WTC11 (cell line): ENCODE data around the gene DNAJC21. TPM values are rescaled to one million over a fixed set of nuclear protein-coding genes. Genes with fewer than 3 reads are reported as not detected.
A peak's percentile ranks its signal among the peaks of the same experiment; 100 is the strongest.

Experiments
- ATAC-seq: fragments of 200-7000 bp; cut with Tn5 transposase; 2 replicates; pipeline ENCODE4 v1.10.0; 2021; ENCODE audit warnings: mild to moderate bottlenecking, moderate library complexity
- CTCF ChIA-PET: fragments of 300-600 bp; sonication (Branson Sonifier 250); formaldehyde crosslinking; loops from one replicate; lab custom pipeline; 2021; ENCODE audit warnings: antibody characterized with exemption; lab: Charles Lee
- POLR2A ChIA-PET: fragments of 350-600 bp; sonication (Branson Sonifier 250); formaldehyde crosslinking; loops from one replicate; lab custom pipeline; 2021; ENCODE audit warnings: antibody characterized with exemption; lab: Charles Lee
- DNase-seq: peaks from one replicate; pipeline ENCODE4 v3.0.0; 2021; ENCODE audit warnings: low spot score
- H3K27ac Mint-ChIP-seq: 2 replicates; pipeline ENCODE4 v1.8.0; 2021; ENCODE audit warnings: mixed read lengths
- H3K27me3 Mint-ChIP-seq: 2 replicates; pipeline ENCODE4 v1.8.0; 2021; ENCODE audit warnings: low read depth, mild to moderate bottlenecking, moderate library complexity, mixed read lengths
- H3K36me3 Mint-ChIP-seq: 2 replicates; pipeline ENCODE4 v1.8.0; 2021; ENCODE audit warnings: mixed read lengths
- H3K4me1 Mint-ChIP-seq: 2 replicates; pipeline ENCODE4 v1.8.0; 2022; ENCODE audit warnings: mixed read lengths
- H3K4me3 Mint-ChIP-seq: 2 replicates; pipeline ENCODE4 v1.8.0; 2021; ENCODE audit warnings: mild to moderate bottlenecking, moderate library complexity, mixed read lengths
- H3K9me3 Mint-ChIP-seq: 2 replicates; pipeline ENCODE4 v1.8.0; 2021; ENCODE audit warnings: mixed read lengths
- AR ChIP-seq: fragments of 250-450 bp; sonication (Bioruptor Pico); IDR thresholded peaks from 2 replicates; pipeline ENCODE4 v1.9.0; 2021; ENCODE audit warnings: mild to moderate bottlenecking
- ATF1 ChIP-seq: sonication (generic); formaldehyde crosslinking; IDR thresholded peaks from 2 replicates; pipeline ENCODE4 v1.8.1; 2023; ENCODE audit warnings: mild to moderate bottlenecking, moderate library complexity, missing genetic modification reagents
- CDX4 ChIP-seq: fragments of 250-450 bp; sonication (Bioruptor Pico); IDR thresholded peaks from 2 replicates; pipeline ENCODE4 v1.9.0; 2021; ENCODE audit warnings: moderate library complexity, mild to moderate bottlenecking, inconsistent platforms, borderline replicate concordance
- E2F1 ChIP-seq: sonication (generic); formaldehyde crosslinking; IDR thresholded peaks from 2 replicates; pipeline ENCODE4 v1.8.0; 2022; ENCODE audit warnings: mild to moderate bottlenecking, missing genetic modification reagents
- ETV6 ChIP-seq: sonication (generic); formaldehyde crosslinking; IDR thresholded peaks from 2 replicates; pipeline ENCODE4 v1.8.1; 2022; ENCODE audit warnings: mild to moderate bottlenecking, missing genetic modification reagents
- GRHL2 ChIP-seq: fragments of 250-450 bp; sonication (Bioruptor Pico); IDR thresholded peaks from 2 replicates; pipeline ENCODE4 v1.8.0; 2022; ENCODE audit warnings: mild to moderate bottlenecking, moderate library complexity; ENCODE audit not compliant: insufficient replicate concordance, severe bottlenecking
- MXD4 ChIP-seq: fragments of 250-450 bp; sonication (Bioruptor Pico); IDR thresholded peaks from 2 replicates; pipeline ENCODE4 v1.8.0; 2021; ENCODE audit warnings: mild to moderate bottlenecking, moderate library complexity, borderline replicate concordance
- MYBL2 ChIP-seq: sonication (generic); formaldehyde crosslinking; IDR thresholded peaks from 2 replicates; pipeline ENCODE4 v1.8.1; 2023; ENCODE audit warnings: mild to moderate bottlenecking, moderate library complexity, missing genetic modification reagents
- PREB ChIP-seq: sonication (generic); formaldehyde crosslinking; IDR thresholded peaks from 2 replicates; pipeline ENCODE4 v1.8.1; 2022; ENCODE audit warnings: mild to moderate bottlenecking, missing genetic modification reagents, moderate library complexity, borderline replicate concordance
- SOX15 ChIP-seq: fragments of 250-450 bp; sonication (Bioruptor Pico); IDR thresholded peaks from 2 replicates; pipeline ENCODE4 v1.9.0; 2021; ENCODE audit warnings: mild to moderate bottlenecking
- TCF7 ChIP-seq: sonication (generic); formaldehyde crosslinking; IDR thresholded peaks from 2 replicates; pipeline ENCODE4 v1.8.0; 2022; ENCODE audit warnings: mild to moderate bottlenecking, low read depth, missing genetic modification reagents, moderate library complexity
- USF2 ChIP-seq: sonication (generic); formaldehyde crosslinking; IDR thresholded peaks from 2 replicates; pipeline ENCODE4 v1.8.1; 2023; ENCODE audit warnings: mild to moderate bottlenecking, missing genetic modification reagents, moderate library complexity
- ZNF121 ChIP-seq: sonication (generic); formaldehyde crosslinking; IDR thresholded peaks from 2 replicates; pipeline ENCODE4 v1.8.0; 2023; ENCODE audit warnings: missing genetic modification reagents
- ZNF138 ChIP-seq: sonication (generic); formaldehyde crosslinking; conservative IDR thresholded peaks from 2 replicates; pipeline ENCODE4 v1.8.1; 2022; ENCODE audit warnings: mild to moderate bottlenecking, moderate library complexity, missing genetic modification reagents
- ZNF219 ChIP-seq: sonication (generic); formaldehyde crosslinking; IDR thresholded peaks from 2 replicates; pipeline ENCODE4 v1.8.0; 2023; ENCODE audit warnings: missing genetic modification reagents, mild to moderate bottlenecking, borderline replicate concordance
- ZNF396 ChIP-seq: fragments of 250-450 bp; sonication (Bioruptor Pico); IDR thresholded peaks from 2 replicates; pipeline ENCODE4 v1.8.0; 2021; ENCODE audit warnings: mild to moderate bottlenecking, moderate library complexity, borderline replicate concordance
- ZNF425 ChIP-seq: fragments of 250-450 bp; sonication (Bioruptor Pico); conservative IDR thresholded peaks from 2 replicates; pipeline ENCODE4 v1.9.0; 2021; ENCODE audit warnings: mild to moderate bottlenecking
- ZNF532 ChIP-seq: fragments of 250-450 bp; sonication (Bioruptor Pico); IDR thresholded peaks from 2 replicates; pipeline ENCODE4 v1.9.0; 2021; ENCODE audit warnings: mild to moderate bottlenecking, borderline replicate concordance
- total RNA-seq: library from RNA; stranded (reverse); gene quantifications from 3 replicates; pipeline ENCODE4 v1.2.3, GENCODE V29; 2021

Gene DNAJC21
- total RNA-seq, 1 experiment from 2014 or later: 62.5 TPM

- TF ChIP-seq ZNF425 (CRISPR knock-in tag) (no peak), ETV6 (no peak), ZNF396 (CRISPR knock-in tag) (no peak), ATF1 (CRISPR knock-in tag) (no peak), ZNF219 (CRISPR knock-in tag) (no peak), USF2 (CRISPR knock-in tag) (no peak), AR (CRISPR knock-in tag) (no peak), SOX15 (CRISPR knock-in tag) (no peak)
Measured at GRCh38 chr5:34930462-34930844, 1.1 kb downstream of the DNAJC21 start (continued).

- H3K9me3 Mint-ChIP-seq: no peaks in the 10 kb centered on the region
- H3K4me1 Mint-ChIP-seq: peaks cover 19% of the 10 kb centered on the region
- POLR2A ChIA-PET: interaction anchor here (0.7 to 3.2 kb wide), 3 partner anchors 16 to 456 kb away, joined by 3 to 59 read pairs (median 16); partner anchors contain the start of genes BRIX1 and RAD1
- peak overlapping the region; percentile 97 for H3K4me3 Mint-ChIP-seq
- DNase-seq (no peak), ATAC-seq (no peak)
- no peaks in the 10 kb centered on the region for H3K27me3 Mint-ChIP-seq
- CTCF ChIA-PET: interaction anchor here (2.1 to 2.8 kb wide), 3 partner anchors 16 to 456 kb away, joined by 8 to 19 read pairs (median 11); partner anchors contain the start of genes BRIX1 and RAD1
- TF ChIP-seq GRHL2 (no peak), MXD4 (CRISPR knock-in tag) (no peak), ZNF532 (CRISPR knock-in tag) (no peak), MYBL2 (CRISPR knock-in tag) (no peak), PREB (CRISPR knock-in tag) (no peak), ZNF425 (CRISPR knock-in tag) (no peak), E2F1 (CRISPR knock-in tag) (no peak), ETV6 (no peak), ZNF138 (CRISPR knock-in tag) (no peak), USF2 (CRISPR knock-in tag) (no peak), TCF7 (CRISPR knock-in tag) (no peak), ZNF121 (CRISPR knock-in tag) (no peak), CDX4 (no peak), SOX15 (CRISPR knock-in tag) (no peak)
- H3K27ac Mint-ChIP-seq: peak overlapping the region; percentile 98
- H3K36me3 Mint-ChIP-seq: peaks cover 24% of the 10 kb centered on the region
Measured at GRCh38 chr5:34930870-34931269, 1.5 kb downstream of the DNAJC21 start.
